NCI-H510A treated with DMSO at 0.1 percent for 48 hours (cell line): Measurements from ENCODE around the gene ZNF77.
A peak's percentile ranks its signal among the peaks of the same experiment; 100 is the strongest.
"Not testable (repeated sequence)": the region's sequence is repeated elsewhere in the genome, so short reads cannot be mapped to it uniquely, and the experiment has no call there.

Experiments
- DNase-seq: peaks from one replicate; lab custom pipeline; 2025; lab: John Stamatoyannopoulos, UW

Gene ZNF77

GRCh38 chr19:2944775-2945574, at the start of gene ZNF77:
TSS of gene ZNF77 (minus strand) at chr19:2944971. CDS start at chr19:2944840, 131 bp downstream.
- peak; percentile 94 for DNase-seq

GRCh38 chr19:2993579-2993978, 48.8 kb upstream of the ZNF77 start:
- DNase-seq, result no peak

GRCh38 chr19:2992958-2993357, 48.2 kb upstream of the ZNF77 start:
- no peak for DNase-seq

- not testable (repeated sequence) for DNase-seq
Measured at GRCh38 chr19:2992333-2992732, 47.6 kb upstream of the ZNF77 start.

GRCh38 chr19:2989236-2989946, 44.6 kb upstream of the ZNF77 start:
- DNase-seq, result no peak

GRCh38 chr19:2988568-2988967, 43.8 kb upstream of the ZNF77 start:
- DNase-seq, result no peak

GRCh38 chr19:2987797-2988196, 43.0 kb upstream of the ZNF77 start:
- no peak for DNase-seq

GRCh38 chr19:2986951-2987524, 42.3 kb upstream of the ZNF77 start:
- DNase-seq, result no peak

- no peak for DNase-seq
Measured at GRCh38 chr19:2984215-2984528, 39.4 kb upstream of the ZNF77 start.

- peak; percentile 50 for DNase-seq
Measured at GRCh38 chr19:2983351-2984214, 38.8 kb upstream of the ZNF77 start.

GRCh38 chr19:2982983-2983350, 38.2 kb upstream of the ZNF77 start:
- DNase-seq, result peak; percentile 4

GRCh38 chr19:2982561-2982960, 37.8 kb upstream of the ZNF77 start:
- no peak for DNase-seq

GRCh38 chr19:2981898-2982297, 37.1 kb upstream of the ZNF77 start:
- DNase-seq, result no peak

- no peak for DNase-seq
Measured at GRCh38 chr19:2978772-2979171, 34.0 kb upstream of the ZNF77 start.

- DNase-seq, result no peak
Measured at GRCh38 chr19:2978166-2978767, 33.5 kb upstream of the ZNF77 start.

GRCh38 chr19:2977746-2978138, 33.0 kb upstream of the ZNF77 start:
- no peak for DNase-seq

GRCh38 chr19:2977001-2977745, 32.4 kb upstream of the ZNF77 start, which contains the start of gene TLE6:
TSS of gene TLE6 (plus strand) at chr19:2977564. CDS start at chr19:2978234, 670 bp downstream.
- DNase-seq, result peak; percentile 81

- no peak for DNase-seq
Measured at GRCh38 chr19:2976609-2977000, 31.8 kb upstream of the ZNF77 start.

- no peak for DNase-seq
Measured at GRCh38 chr19:2974342-2975041, 29.7 kb upstream of the ZNF77 start.

GRCh38 chr19:2973229-2973628, 28.5 kb upstream of the ZNF77 start:
- DNase-seq, result no peak
